Right lobe of liver (tissue), 6 donors: ENCODE measurements around the gene CPLX1. TPM values are rescaled to one million over a fixed set of nuclear protein-coding genes. Genes with fewer than 3 reads are reported as not detected.
"Not testable (repeated sequence)": the region's sequence is repeated elsewhere in the genome, so short reads cannot be mapped to it uniquely, and the experiment has no call there.

Experiments used
- ATAC-seq, 4 donors: fragments of 200-7000 bp; cut with Tn5 transposase; one replicate each; pipeline ENCODE4 v1.9.1; 2020; ENCODE audit warnings: mild to moderate bottlenecking in 4 of 4, moderate library complexity in 4 of 4
- DNase-seq, 3 donors: peaks; one replicate each; pipeline ENCODE4 v3.0.0-alpha.2; 2020
- H3K27ac ChIP-seq, 3 donors: fragments of 200-600 bp; one replicate each; pipeline ENCODE4 v1.8.0; 2022
- H3K27me3 ChIP-seq, 2 donors: fragments of 200-600 bp; one replicate each; pipeline ENCODE4 v1.8.0; 2022
- H3K36me3 ChIP-seq, 4 donors: fragments of 200-600 bp; sonication (generic) in 1 of 4; one replicate each; pipeline versions ENCODE4 v1.5.1 to v1.8.0; 2017 to 2022; ENCODE audit warnings: control low read depth in 1 of 4
- H3K4me1 ChIP-seq, 4 donors: fragments of 200-600 bp; sonication (generic) in 1 of 4; one replicate each; pipeline versions ENCODE4 v1.5.1 to v1.8.0; 2017 to 2022; ENCODE audit warnings: control low read depth in 1 of 4
- H3K4me3 ChIP-seq, 3 donors: fragments of 200-600 bp; one replicate each; pipeline ENCODE4 v1.8.0; 2022
- H3K9me3 ChIP-seq, 4 donors: fragments of 200-600 bp; sonication (generic) in 1 of 4; one replicate each; pipeline versions ENCODE4 v1.5.1 to v1.8.0; 2017 to 2022; ENCODE audit warnings: control low read depth in 1 of 4
- POLR2A ChIP-seq: fragments of 450-650 bp; IDR thresholded peaks from one replicate; pipeline ENCODE4 v1.6.1; 2017; ENCODE audit warnings: antibody characterized with exemption, mild to moderate bottlenecking
- WGBS: methylation state at CpG from one replicate; pipeline ENCODE4 v1.1.6; 2018; ENCODE audit warnings: low coverage, low lambda C conversion rate; ENCODE audit not compliant: insufficient coverage; ENCODE audit errors: missing lambda C conversion rate; 5-methylcytosine and 5-hydroxymethylcytosine counted together
- intact Hi-C, 2 donors: fragments of 100-400 bp; cut with DNase I; formaldehyde crosslinking; loops; one replicate each; pipeline versions ENCODE4 v1.11.2 to v1.14.1; 2022
- total RNA-seq, 6 experiments: library from RNA; depleted of rRNA in 2 of 6; stranded (reverse); fragments of >200 nt in 2 of 6; fragmentation: NEBNext Ultra II Directional in 3 of 6; extraction: Animal tissue kit (Norgen Biotek cat#: 25700) in 3 of 6; gene quantifications; one replicate each; pipeline versions ENCODE4 v1.1.0 to v1.2.4, GENCODE V29; 2016 to 2023
- TF ChIP-seq, protein P1 (sequence below), 4 donors: fragments of 200-600 bp in 3 of 4; fragments of 450-650 bp in 1 of 4; IDR thresholded peaks; one replicate each; pipeline versions ENCODE4 v1.5.1 to v1.8.0; 2016 to 2022; ENCODE audit warnings: antibody characterized with exemption in 4 of 4, mild to moderate bottlenecking in 2 of 4
- donor health status: DM: no; HTN: yes; CAD: no.
- donor health status: DM: no; HTN: no; CAD: no.
- donor health status: DM: no; HTN: no; CAD: no.
- donor health status: DM: no; HTN: yes; CAD: no.
- donor health status: DM: no; HTN: yes; CAD: no.

Gene CPLX1
- total RNA-seq, 6 experiments from 2014 or later, result 0.86 to 3.7 (median 2.4) TPM

DNA sequence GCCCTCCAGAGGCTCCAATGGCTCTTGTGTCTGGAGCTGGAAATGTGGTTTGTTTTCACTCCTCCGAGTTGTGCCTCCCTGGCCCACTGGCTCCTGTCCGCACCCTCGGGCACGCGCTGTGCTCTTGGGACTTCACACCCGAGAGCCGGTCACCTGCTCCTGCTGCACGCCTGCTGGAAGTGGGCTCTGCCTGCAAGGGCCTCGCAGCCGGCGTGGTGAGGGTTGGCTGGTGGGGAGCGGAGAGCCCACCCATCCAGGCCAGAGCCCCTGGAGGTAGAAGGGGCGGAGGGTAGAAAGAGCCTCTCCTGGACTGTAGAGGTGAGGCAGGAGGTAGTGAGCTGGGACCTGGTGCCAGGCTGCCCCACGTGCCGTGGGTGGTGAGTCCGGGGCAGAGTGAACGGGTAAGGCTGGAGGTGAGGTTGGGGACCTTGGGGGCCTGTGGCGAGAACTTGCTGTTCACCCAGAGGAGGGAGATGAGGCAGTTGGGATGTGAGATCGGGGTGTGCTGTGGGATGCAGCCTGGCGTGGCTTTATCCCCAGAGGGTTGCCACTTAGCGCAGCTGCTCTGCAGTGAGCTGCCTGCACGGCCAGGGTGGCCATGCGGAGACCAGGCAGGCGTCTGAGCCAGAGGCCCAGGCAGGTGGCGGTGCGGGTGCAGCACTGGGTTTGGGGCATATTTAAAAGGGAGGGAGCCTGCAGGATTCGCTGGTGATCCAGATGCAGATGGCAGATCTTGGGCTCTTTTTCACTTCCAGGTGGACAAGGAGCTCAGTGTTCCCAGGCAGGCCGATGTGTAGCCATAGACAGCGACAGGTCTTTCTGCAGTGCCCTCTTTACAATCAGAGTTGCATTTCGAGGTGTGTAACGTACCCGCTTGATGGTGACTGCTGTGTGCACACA, 71.5 kb downstream of the CPLX1 start:
- Histone ChIP-seq H3K27ac (no peak overlapping the region), H3K4me3 (no peak overlapping the region), H3K27me3 (no peaks in the 10 kb centered on the region), H3K9me3 (no peaks in the 10 kb centered on the region), H3K36me3 (peaks cover 0 to 12% (median 3%) of the 10 kb centered on the region in 4 donors), H3K4me1 (no peaks in the 10 kb centered on the region)
- 86% methylated on average over 10 of the region's 32 CpGs for WGBS
- DNase-seq (peak in 1 of 3 donors; percentile 39), ATAC-seq (peak in 2 of 4 donors; percentile 33)
- TF ChIP-seq, protein P1, sequence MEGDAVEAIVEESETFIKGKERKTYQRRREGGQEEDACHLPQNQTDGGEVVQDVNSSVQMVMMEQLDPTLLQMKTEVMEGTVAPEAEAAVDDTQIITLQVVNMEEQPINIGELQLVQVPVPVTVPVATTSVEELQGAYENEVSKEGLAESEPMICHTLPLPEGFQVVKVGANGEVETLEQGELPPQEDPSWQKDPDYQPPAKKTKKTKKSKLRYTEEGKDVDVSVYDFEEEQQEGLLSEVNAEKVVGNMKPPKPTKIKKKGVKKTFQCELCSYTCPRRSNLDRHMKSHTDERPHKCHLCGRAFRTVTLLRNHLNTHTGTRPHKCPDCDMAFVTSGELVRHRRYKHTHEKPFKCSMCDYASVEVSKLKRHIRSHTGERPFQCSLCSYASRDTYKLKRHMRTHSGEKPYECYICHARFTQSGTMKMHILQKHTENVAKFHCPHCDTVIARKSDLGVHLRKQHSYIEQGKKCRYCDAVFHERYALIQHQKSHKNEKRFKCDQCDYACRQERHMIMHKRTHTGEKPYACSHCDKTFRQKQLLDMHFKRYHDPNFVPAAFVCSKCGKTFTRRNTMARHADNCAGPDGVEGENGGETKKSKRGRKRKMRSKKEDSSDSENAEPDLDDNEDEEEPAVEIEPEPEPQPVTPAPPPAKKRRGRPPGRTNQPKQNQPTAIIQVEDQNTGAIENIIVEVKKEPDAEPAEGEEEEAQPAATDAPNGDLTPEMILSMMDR (IDR thresholded peaks at IDR 0.05), result no peak
- TF ChIP-seq POLR2A, result no peak
- intact Hi-C loops, result loop anchor here in 1 of 2 donors (10.0 kb wide), 1 partner anchor 110 kb away; no protein-coding TSS in a partner anchor

DNA sequence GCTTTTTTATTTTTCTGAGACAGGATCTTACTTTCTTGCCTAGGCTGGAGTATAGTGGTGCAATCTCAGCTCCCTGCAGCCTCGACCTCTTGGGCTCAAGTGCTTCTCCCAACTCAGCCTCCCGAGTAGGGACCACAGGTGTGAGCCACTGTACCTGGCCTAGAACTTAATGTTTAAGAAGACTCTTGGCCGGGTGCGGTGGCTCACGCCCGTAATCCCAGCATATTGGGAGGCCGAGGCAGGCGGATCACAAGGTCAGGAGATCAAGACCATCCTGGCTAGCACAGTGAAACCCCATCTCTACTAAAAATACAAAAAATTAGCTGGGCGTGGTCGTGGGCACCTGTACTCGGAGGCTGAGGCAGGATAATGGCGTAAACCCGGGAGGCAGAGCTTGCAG, 72.7 kb downstream of the CPLX1 start:
- H3K27ac ChIP-seq, ATAC-seq, H3K27me3 ChIP-seq, DNase-seq, H3K4me3 ChIP-seq, H3K9me3 ChIP-seq, H3K4me1 ChIP-seq: not testable (repeated sequence)
- H3K36me3 ChIP-seq, result peaks cover 0 to 17% (median 3%) of the 10 kb centered on the region in 4 donors
- 99% methylated on average over 12 of the region's 13 CpGs for WGBS
- intact Hi-C loops, result loop anchor here in 1 of 2 donors (10.0 kb wide), 1 partner anchor 112 kb away; no protein-coding TSS in a partner anchor

- 94% methylated on average over 11 of the region's 25 CpGs for WGBS
- Histone ChIP-seq H3K27me3 (no peaks in the 10 kb centered on the region), H3K27ac (no peak overlapping the region), H3K9me3 (no peaks in the 10 kb centered on the region), H3K36me3 (peaks cover 0 to 20% (median 3%) of the 10 kb centered on the region in 4 donors), H3K4me1 (no peaks in the 10 kb centered on the region), H3K4me3 (no peak overlapping the region)
- intact Hi-C loops, result loop anchor here in 1 of 2 donors (10.0 kb wide), 1 partner anchor 112 kb away; no protein-coding TSS in a partner anchor
- ATAC-seq (no peak), DNase-seq (no peak)
- TF ChIP-seq, protein P1 (IDR thresholded peaks at IDR 0.05), result no peak
- no peak for TF ChIP-seq POLR2A
These were observed 73.6 kb downstream of the CPLX1 start for GRCh38 chr4:752196-752861.

- H3K27ac ChIP-seq, result no peak overlapping the region
- DNase-seq, result no peak
- TF ChIP-seq, protein P1 (IDR thresholded peaks at IDR 0.05), result no peak
- TF ChIP-seq POLR2A, result no peak
- H3K36me3 ChIP-seq, result peaks cover 0 to 20% (median 3%) of the 10 kb centered on the region in 4 donors
- no peak overlapping the region for H3K4me3 ChIP-seq
- ATAC-seq, result peak in 1 of 4 donors; percentile 19
- intact Hi-C loops, result loop anchor here in 1 of 2 donors (10.0 kb wide), 1 partner anchor 113 kb away; no protein-coding TSS in a partner anchor
- no peaks in the 10 kb centered on the region for H3K4me1 ChIP-seq
- WGBS, result 69% methylated on average over 7 of the region's 15 CpGs
- H3K9me3 ChIP-seq, result no peaks in the 10 kb centered on the region
- no peaks in the 10 kb centered on the region for H3K27me3 ChIP-seq
These were observed 74.3 kb downstream of the CPLX1 start for GRCh38 chr4:751676-752075.
